ENCODE results near the gene CD6.

- TF ChIP-seq HDAC6 (IDR thresholded peaks at IDR 0.05; ENCODE audit: low read depth, low read length) (no peak), EZH2 (IDR thresholded peaks at IDR 0.05; ENCODE audit: low read depth, low read length, severe bottlenecking) (no peak), SIN3A (conservative IDR thresholded peaks at IDR 0.05 in 1 of 2, IDR thresholded peaks at IDR 0.05 in 1 of 2; ENCODE audit: low read depth in 1 of 2, low read length in 2 of 2) (no peak), RAD21 (IDR thresholded peaks at IDR 0.05 in 1 of 2, conservative IDR thresholded peaks at IDR 0.05 in 1 of 2; ENCODE audit: low read depth in 2 of 2, low read length in 2 of 2) (no peak), TEAD4 (IDR thresholded peaks at IDR 0.05; ENCODE audit: low read depth, low read length) (no peak), POLR2A (IDR thresholded peaks at IDR 0.05; ENCODE audit: control extremely low read depth in 1 of 2, low read depth in 2 of 2, low read length in 2 of 2) (no peak), BACH1 (IDR thresholded peaks at IDR 0.05; ENCODE audit: low read length) (no peak), JUN (IDR thresholded peaks at IDR 0.05; ENCODE audit: low read depth, low read length) (no peak), CTCF (IDR thresholded peaks at IDR 0.05; ENCODE audit: control extremely low read depth in 1 of 3, insufficient read depth in 1 of 3, low read depth in 1 of 3, low read length in 3 of 3) (0 out of 4 replicates have a peak, but pooled peaks of 1 of the 3 experiments have one; percentile 1), GABPA (IDR thresholded peaks at IDR 0.05; ENCODE audit: borderline replicate concordance, insufficient read depth, low read length) (no peak), SUZ12 (IDR thresholded peaks at IDR 0.05; ENCODE audit: low read length) (no peak), EP300 (IDR thresholded peaks at IDR 0.05; ENCODE audit: borderline replicate concordance in 1 of 2, low read depth in 2 of 2, low read length in 2 of 2) (no peak), POLR2AphosphoS5 (IDR thresholded peaks at IDR 0.05; ENCODE audit: low read depth, low read length) (no peak)
These were observed 63.4 kb downstream of the CD6 start for GRCh38 chr11:61034704-61035525.

All from H1 (cell line).